Loucy (cell line): ENCODE results near the gene ACTL8.

Experiments
- EZH2phosphoT487 ChIP-seq: fragments of 200-600 bp; IDR thresholded peaks from 2 replicates; pipeline ENCODE4 v1.6.1; 2018; ENCODE audit warnings: antibody characterized with exemption, mild to moderate bottlenecking, moderate library complexity, borderline replicate concordance
- TF ChIP-seq, protein P1 (sequence below): fragments of 200-600 bp; sonication (generic); conservative IDR thresholded peaks from 2 replicates; pipeline ENCODE4 v1.5.1; 2014; ENCODE audit warnings: mild to moderate bottlenecking, antibody characterized with exemption, low read length

DNA sequence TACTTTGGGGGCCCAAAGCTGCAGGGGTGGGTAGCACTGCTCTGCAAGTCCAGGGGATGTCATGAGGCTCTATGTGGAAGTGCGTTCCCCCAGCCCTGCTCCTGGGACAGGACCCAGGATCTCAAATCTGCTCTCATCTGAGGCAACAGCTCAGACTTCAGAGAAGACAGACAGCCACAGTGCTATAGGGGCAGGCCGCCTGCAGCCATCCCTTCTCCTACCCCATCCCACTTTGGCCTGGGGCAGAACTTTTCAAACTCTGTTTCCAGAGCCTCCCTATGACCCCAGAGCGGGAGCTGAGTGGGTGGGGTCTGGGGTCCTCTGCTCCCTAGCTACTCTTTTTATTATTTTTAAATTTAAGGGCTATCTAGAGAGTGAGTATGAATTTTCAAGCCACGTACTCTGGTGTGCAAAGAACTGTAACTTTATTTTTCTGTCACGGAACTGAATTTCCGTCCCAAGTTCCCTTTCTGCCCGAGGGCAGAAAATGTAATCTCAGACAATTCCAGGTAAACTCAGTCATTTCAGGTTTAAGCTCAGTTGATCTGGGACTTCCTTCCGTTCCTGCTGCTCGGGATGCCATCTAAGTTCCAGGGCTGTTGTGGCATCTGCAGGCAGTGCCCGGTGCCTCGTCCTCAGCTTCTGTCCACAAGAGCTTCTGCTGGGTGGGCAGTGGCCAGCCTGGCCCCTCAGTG, 98.3 kb downstream of the ACTL8 start:
- TF ChIP-seq, protein P1, sequence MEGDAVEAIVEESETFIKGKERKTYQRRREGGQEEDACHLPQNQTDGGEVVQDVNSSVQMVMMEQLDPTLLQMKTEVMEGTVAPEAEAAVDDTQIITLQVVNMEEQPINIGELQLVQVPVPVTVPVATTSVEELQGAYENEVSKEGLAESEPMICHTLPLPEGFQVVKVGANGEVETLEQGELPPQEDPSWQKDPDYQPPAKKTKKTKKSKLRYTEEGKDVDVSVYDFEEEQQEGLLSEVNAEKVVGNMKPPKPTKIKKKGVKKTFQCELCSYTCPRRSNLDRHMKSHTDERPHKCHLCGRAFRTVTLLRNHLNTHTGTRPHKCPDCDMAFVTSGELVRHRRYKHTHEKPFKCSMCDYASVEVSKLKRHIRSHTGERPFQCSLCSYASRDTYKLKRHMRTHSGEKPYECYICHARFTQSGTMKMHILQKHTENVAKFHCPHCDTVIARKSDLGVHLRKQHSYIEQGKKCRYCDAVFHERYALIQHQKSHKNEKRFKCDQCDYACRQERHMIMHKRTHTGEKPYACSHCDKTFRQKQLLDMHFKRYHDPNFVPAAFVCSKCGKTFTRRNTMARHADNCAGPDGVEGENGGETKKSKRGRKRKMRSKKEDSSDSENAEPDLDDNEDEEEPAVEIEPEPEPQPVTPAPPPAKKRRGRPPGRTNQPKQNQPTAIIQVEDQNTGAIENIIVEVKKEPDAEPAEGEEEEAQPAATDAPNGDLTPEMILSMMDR, result no peak
- TF ChIP-seq EZH2phosphoT487, result no peak
